Loucy (cell line): ENCODE results near the gene KCNK5.

Experiments used
- EZH2phosphoT487 ChIP-seq: fragments of 200-600 bp; IDR thresholded peaks from 2 replicates; pipeline ENCODE4 v1.6.1; 2018; ENCODE audit warnings: antibody characterized with exemption, mild to moderate bottlenecking, moderate library complexity, borderline replicate concordance
- TF ChIP-seq, protein P1 (sequence below): fragments of 200-600 bp; sonication (generic); conservative IDR thresholded peaks from 2 replicates; pipeline ENCODE4 v1.5.1; 2014; ENCODE audit warnings: mild to moderate bottlenecking, antibody characterized with exemption, low read length

DNA sequence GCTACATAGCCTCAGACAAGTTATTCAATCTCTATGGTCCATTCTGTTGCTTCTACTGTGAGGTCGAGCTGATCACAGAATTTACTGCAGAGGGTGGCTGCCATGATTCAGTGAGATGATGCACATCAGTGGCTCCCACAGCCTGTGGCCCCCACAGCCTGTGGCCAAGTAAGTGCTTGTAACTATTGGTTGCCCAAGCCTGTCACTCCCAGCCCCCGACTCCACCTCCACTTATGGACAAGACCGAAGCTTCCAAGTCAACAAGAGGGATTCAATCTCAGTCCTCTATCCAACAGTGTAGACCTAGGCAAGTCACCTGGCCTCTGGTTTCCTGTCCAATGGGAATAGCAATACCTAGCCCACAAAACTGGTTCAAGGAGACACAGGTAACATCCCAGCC is 8.2 kb downstream of the KCNK5 start:
- TF ChIP-seq, protein P1, sequence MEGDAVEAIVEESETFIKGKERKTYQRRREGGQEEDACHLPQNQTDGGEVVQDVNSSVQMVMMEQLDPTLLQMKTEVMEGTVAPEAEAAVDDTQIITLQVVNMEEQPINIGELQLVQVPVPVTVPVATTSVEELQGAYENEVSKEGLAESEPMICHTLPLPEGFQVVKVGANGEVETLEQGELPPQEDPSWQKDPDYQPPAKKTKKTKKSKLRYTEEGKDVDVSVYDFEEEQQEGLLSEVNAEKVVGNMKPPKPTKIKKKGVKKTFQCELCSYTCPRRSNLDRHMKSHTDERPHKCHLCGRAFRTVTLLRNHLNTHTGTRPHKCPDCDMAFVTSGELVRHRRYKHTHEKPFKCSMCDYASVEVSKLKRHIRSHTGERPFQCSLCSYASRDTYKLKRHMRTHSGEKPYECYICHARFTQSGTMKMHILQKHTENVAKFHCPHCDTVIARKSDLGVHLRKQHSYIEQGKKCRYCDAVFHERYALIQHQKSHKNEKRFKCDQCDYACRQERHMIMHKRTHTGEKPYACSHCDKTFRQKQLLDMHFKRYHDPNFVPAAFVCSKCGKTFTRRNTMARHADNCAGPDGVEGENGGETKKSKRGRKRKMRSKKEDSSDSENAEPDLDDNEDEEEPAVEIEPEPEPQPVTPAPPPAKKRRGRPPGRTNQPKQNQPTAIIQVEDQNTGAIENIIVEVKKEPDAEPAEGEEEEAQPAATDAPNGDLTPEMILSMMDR, result no peak
- no peak for TF ChIP-seq EZH2phosphoT487
